ENCODE measurements around the gene GPR160. TPM values are rescaled to one million over a fixed set of nuclear protein-coding genes. Genes with fewer than 3 reads are reported as not detected.
A peak's percentile ranks its signal among the peaks of the same experiment; 100 is the strongest.
"Not testable (repeated sequence)": the region's sequence is repeated elsewhere in the genome, so short reads cannot be mapped to it uniquely, and the experiment has no call there.

Gene GPR160
- total RNA-seq, 1 donor from 2014 or later, result 0.96 TPM

- DNase-seq (ENCODE audit: low spot score), result no peak
- no peak for ATAC-seq
Observed at GRCh38 chr3:170109579-170110293, 71.9 kb downstream of the GPR160 start.

GRCh38 chr3:170111147-170111771, 73.5 kb downstream of the GPR160 start:
- no peak for ATAC-seq
- DNase-seq (ENCODE audit: low spot score), result no peak

GRCh38 chr3:170114165-170114564, 76.4 kb downstream of the GPR160 start:
- not testable (repeated sequence) for DNase-seq (ENCODE audit: low spot score); ATAC-seq

DNA sequence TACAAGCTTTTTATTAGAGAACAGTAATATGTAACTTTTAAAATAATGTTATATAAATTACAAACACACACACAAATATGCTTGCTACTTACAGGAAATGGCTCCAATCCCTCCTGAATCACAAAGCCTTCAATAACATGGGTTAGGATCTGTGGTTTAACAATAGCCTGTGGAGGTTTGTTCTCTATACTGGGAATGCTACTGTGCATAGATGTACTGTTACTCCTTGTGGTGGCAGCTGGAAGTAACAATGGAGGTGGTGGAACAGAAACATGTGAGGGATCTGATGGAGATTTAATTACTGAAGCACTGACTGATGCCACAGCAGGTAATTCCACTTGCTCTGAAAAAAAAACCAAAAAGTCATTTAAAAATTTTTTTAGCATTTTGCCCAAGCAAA, 79.3 kb downstream of the GPR160 start:
- ATAC-seq (no peak), DNase-seq (ENCODE audit: low spot score) (no peak)

DNA sequence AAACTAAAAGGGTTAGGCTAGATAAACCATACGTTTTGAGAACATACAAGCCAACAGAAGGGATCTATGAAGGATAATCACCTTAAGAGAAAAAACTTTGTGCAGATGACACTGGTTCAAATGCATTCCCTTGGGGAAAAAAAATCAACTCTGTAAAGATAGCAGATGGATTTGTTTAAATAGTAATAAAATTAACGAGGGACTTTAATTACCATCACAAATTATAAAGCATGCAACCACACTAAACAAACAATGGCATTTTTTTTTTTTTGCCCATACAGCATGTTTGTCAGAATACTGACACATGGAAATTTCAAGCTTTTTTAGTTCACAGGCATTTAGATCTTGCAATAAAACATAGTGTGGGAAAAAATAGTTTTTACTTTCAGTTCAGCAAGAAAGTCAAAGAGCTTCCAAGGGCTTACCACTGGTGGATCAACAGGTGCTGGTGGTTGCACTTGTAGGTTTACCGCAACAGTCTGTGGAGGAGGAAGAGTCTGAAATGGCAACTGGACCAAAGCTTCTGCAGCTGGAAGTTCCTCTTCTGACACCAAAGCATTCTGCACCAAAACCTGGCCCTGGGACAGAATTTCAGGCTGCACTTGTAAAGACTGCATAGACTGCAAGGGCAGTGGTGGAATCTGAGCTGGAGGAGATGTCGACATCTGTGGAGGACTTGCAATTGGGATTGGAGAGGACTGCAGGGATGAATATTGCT, 90.6 kb downstream of the GPR160 start:
- DNase-seq (ENCODE audit: low spot score), result no peak

DNA sequence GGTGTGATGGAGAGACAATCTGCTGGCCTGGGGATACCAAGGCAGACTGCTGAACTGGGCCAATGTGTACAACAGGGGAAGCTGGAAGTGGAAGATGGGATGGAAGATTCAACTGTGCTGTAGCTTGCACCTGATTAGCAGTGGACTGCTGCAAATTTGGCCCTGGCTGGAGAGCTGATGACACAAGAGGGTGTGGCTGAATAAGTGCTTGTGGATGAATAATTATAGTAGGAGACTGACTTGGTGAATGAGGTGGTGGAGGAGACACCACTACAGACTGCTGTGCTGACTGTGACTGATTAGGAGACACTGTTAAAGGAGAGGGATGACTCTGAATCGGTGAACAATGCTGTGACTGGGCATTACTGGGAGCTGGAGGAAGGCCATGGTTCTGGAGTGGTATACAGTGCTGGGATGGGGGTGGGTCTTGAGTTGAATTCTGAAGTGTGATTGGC, 91.2 kb downstream of the GPR160 start:
- peak; percentile 33 for ATAC-seq
- DNase-seq (ENCODE audit: low spot score), result no peak

More for the DNA sequence above, 90.6 kb downstream of the GPR160 start:
- peak; percentile 24 for ATAC-seq

- DNase-seq (ENCODE audit: low spot score), result no peak
- no peak for ATAC-seq
Observed at GRCh38 chr3:170130532-170130931, 92.7 kb downstream of the GPR160 start.

GRCh38 chr3:170132335-170132734, 94.5 kb downstream of the GPR160 start:
- ATAC-seq, result no peak
- no peak for DNase-seq (ENCODE audit: low spot score)

Other genes starting within 250 kb of the GPR160 start
- not detected for gene LRRIQ4, start 225.1 kb upstream of the GPR160 start, total RNA-seq
- gene LRRC34, start 225.1 kb upstream of the GPR160 start, total RNA-seq, result 0.35 TPM
- gene LRRC31, start 168.1 kb upstream of the GPR160 start, total RNA-seq, result 1.7 TPM
- gene SAMD7, start 126.4 kb upstream of the GPR160 start, total RNA-seq, result not detected
- gene SEC62, start 71.2 kb upstream of the GPR160 start, total RNA-seq, result 103 TPM
- gene PHC3, start 143.7 kb downstream of the GPR160 start, total RNA-seq, result 17.6 TPM
- 10.1 TPM for gene PRKCI, start 184.4 kb downstream of the GPR160 start, total RNA-seq

Measured in left lobe of liver (tissue), 2 donors.